Measurements from ENCODE around the gene CLCN6.

DNA sequence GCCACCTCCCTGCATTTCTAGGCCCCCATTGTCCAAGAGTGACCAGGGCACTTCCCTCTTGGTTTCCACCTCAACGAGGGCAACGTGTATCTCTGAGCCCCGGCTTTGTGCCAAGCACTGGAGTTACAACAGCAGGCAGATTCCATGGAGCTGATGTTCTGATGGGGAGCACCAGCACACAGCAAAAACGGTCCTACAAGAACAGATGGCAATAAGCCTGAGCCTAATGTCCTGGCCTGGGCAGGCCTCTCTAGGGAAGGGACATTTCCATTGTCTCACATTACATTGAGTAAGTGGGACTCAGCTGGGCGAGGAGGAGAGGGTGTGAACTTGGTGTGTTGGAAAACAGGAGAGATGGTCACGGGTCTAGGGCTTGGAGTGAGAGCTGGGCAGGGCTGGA lies 79.9 kb downstream of the CLCN6 start:
- no peak for TF ChIP-seq POLR2A (IDR thresholded peaks at IDR 0.05; ENCODE audit: low read depth, low read length)
- no peak for TF ChIP-seq POLR2AphosphoS5 (IDR thresholded peaks at IDR 0.05; ENCODE audit: low read depth, low read length)
- no peak for TF ChIP-seq TAF1 (IDR thresholded peaks at IDR 0.05; ENCODE audit: low read depth, low read length)
- no peak for TF ChIP-seq SPI1 (IDR thresholded peaks at IDR 0.05; ENCODE audit: low read depth, low read length)
